ENCODE measurements around the gene NUP93.

DNA sequence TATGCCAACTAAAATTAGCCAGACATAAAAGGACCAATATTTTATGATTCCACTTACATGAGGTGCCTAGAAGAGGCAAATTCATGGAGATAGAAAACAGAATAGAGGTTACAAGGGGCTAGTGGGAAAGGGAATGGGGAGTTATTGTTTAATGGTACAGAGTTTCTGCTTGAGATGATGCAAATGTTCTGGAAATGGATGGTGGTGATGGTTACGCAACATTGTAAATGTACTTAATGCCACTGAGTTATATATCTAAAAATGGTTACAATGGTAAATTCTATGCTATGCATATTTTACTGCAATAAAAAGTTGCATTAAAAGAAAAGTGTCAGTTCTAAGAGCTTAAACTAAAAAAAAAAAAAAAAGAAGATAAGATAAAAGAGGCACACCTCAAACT, 29.7 kb upstream of the NUP93 start:
- TF ChIP-seq, protein P1, sequence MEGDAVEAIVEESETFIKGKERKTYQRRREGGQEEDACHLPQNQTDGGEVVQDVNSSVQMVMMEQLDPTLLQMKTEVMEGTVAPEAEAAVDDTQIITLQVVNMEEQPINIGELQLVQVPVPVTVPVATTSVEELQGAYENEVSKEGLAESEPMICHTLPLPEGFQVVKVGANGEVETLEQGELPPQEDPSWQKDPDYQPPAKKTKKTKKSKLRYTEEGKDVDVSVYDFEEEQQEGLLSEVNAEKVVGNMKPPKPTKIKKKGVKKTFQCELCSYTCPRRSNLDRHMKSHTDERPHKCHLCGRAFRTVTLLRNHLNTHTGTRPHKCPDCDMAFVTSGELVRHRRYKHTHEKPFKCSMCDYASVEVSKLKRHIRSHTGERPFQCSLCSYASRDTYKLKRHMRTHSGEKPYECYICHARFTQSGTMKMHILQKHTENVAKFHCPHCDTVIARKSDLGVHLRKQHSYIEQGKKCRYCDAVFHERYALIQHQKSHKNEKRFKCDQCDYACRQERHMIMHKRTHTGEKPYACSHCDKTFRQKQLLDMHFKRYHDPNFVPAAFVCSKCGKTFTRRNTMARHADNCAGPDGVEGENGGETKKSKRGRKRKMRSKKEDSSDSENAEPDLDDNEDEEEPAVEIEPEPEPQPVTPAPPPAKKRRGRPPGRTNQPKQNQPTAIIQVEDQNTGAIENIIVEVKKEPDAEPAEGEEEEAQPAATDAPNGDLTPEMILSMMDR (IDR thresholded peaks at IDR 0.05; ENCODE audit: control extremely low read depth in 1 of 3, insufficient read depth in 1 of 3, low read depth in 1 of 3, low read length in 3 of 3) = no peak
- TF ChIP-seq TCF12 (IDR thresholded peaks at IDR 0.05; ENCODE audit: low read depth, low read length) (no peak), MAX (IDR thresholded peaks at IDR 0.05) (no peak), USF2 (IDR thresholded peaks at IDR 0.05; ENCODE audit: low read length) (no peak), FOSL1 (IDR thresholded peaks at IDR 0.05; ENCODE audit: insufficient read depth, low read depth, low read length) (no peak), SAP30 (IDR thresholded peaks at IDR 0.05; ENCODE audit: insufficient read depth, insufficient replicate concordance, low read length) (no peak), CEBPB (IDR thresholded peaks at IDR 0.05; ENCODE audit: low read depth, low read length) (peak; percentile 42; the same call in 1 of the 2 replicates), HDAC2 (IDR thresholded peaks at IDR 0.05; ENCODE audit: borderline replicate concordance in 1 of 2, low read depth in 2 of 2, low read length in 2 of 2) (no peak), POLR2A (IDR thresholded peaks at IDR 0.05; ENCODE audit: control extremely low read depth in 1 of 2, low read depth in 2 of 2, low read length in 2 of 2) (no peak), RNF2 (IDR thresholded peaks at IDR 0.05; ENCODE audit: borderline replicate concordance, low read depth, low read length, missing control alignments, poor library complexity, severe bottlenecking) (no peak)

Measured in H1 (cell line).